ENCODE results near the gene SNRNP27.
"Not testable (repeated sequence)": the region's sequence is repeated elsewhere in the genome, so short reads cannot be mapped to it uniquely, and the experiment has no call there.

SNRNP27 gene

DNA sequence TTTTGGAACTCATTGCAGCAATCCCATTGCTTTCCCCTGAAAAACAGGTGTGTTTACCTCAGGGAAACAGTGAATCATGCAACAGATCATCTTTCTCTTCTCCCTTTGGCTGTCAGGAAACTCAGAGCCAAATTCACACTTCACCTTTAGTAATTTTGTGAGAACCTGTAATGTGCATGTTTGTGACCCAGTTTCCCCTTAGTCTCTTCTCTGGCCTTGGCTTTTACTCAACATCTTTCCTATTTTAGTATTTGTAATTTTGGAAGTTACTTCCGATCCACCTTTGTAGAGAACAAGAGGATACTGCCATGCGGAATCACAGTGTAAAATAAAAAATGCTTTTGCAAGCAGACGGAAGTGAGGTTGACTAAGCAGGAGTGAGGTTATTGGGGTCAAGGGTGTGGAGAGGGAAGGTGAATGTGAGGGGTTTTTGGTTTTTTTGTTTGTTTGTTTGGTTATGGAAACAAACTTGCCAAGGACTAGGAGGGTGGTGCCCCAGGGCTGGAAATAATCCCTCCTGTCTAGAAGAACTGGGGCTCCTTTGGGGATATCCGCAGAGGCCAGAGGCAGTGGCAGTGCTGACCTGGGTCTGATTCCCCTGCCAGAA is 53.7 kb downstream of the SNRNP27 start:
- no peak for DNase-seq

DNA sequence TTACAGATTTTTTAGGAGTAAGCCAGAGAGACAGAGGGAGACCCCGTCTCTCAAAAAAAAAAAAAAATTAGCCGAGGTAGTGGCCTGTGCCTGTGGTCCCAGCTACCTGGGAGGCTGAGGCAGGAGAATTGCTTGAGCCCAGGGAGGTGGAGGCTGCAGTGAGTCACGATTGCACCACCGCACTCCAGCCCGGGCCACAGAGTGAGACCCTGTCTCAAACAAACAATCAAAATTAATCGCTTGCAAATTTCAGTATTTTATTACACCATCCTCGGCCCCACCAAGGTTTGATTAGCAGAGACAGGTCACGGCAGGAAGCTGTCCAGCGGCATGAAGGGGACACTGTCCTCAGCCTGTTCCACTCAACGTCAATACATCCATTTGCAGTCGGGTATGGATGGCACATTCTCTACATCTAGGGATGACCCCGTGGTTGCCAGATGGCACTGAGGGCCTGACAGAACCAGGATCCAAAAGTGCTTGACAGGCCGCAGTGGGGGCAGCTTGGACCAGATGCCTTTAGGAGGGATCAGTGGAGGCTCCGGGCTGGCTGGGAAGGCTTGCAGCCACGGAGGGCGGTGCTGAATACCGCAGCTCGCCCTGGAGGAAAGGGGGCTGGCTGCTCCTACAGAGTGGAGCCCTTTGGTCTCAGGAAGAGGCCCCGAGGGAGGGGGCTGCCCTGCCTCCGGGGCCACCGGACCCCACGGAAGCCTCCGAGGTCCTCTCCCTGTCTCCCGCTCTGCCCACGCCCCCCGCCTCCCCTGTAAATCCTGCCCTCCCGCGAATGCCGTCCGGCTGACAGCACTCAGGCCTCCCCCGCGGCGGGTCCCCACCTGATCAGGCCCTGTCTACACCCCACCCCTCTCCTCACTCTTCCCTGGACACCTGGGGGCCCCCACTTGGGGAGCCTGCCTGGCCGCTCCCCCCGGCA is 54.5 kb downstream of the SNRNP27 start:
- DNase-seq = no peak

DNA sequence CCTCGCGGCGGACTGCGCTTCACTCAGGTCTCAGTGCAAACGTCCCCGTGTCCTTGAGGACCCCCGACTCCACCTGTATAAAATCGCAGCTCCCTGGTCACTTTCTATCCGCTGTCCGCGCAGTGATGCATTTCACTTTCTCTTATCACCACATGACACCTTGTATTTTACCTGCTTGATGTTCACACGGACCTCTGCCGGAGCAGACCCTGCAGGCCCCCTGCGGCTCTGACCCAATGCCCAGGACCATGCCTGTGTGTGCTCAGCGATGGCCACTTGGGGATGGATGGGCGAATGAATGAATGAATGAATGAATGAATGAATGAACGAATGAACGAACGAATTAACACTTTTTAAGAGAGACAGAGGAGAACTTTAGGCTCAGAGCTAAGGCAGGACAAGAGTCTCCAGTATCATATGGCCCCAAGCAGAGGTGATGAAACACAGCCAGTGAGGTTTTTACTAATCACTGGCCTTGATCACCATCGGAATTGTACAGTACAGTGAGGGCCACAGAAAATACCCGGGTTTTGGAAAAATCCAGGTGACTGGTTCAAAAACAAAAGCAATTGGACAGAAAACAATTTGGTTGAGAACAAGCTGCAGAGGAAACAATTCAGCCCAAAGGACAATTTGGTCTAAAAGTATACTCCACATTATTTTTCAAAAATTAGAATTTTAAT is 55.3 kb downstream of the SNRNP27 start:
- no peak for DNase-seq

DNA sequence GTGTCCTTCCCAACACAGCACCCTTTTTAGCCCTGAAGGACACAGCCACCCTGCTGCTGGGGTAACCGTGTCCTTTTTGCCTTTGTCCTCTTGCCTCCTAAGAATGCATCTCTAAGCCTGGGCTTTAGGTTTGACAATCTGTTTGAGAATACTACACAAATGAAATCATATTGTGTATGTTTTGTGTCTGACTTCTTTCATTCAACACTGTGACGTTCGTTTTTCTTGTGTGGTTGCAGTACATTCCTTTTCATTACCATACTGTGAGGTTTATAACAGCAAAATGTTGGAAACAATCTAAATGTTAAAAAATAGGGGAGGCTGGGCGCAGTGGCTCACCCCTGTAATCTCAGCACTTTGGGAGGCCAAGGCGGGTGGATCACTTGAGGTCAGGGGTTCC is 56.5 kb downstream of the SNRNP27 start:
- no peak for DNase-seq

DNA sequence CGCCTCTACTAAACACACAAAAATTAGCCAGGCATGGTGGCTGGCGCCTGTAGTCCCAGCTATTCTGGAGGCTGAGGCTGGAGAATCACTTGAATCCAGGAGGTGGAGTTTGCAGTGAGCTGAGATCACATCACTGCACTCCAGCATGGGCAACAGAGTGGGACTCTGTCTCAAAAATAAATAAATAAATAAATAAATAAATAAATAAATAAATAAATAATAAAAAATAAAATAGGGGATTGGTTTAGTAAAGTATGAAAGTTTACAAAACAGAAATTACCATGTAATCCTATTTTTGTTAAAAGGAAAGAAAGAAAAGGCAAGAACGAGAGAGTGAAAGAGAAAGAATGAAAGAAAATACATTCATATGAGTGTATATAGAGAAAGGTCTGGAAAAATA is 56.9 kb downstream of the SNRNP27 start:
- not testable (repeated sequence) for DNase-seq

DNA sequence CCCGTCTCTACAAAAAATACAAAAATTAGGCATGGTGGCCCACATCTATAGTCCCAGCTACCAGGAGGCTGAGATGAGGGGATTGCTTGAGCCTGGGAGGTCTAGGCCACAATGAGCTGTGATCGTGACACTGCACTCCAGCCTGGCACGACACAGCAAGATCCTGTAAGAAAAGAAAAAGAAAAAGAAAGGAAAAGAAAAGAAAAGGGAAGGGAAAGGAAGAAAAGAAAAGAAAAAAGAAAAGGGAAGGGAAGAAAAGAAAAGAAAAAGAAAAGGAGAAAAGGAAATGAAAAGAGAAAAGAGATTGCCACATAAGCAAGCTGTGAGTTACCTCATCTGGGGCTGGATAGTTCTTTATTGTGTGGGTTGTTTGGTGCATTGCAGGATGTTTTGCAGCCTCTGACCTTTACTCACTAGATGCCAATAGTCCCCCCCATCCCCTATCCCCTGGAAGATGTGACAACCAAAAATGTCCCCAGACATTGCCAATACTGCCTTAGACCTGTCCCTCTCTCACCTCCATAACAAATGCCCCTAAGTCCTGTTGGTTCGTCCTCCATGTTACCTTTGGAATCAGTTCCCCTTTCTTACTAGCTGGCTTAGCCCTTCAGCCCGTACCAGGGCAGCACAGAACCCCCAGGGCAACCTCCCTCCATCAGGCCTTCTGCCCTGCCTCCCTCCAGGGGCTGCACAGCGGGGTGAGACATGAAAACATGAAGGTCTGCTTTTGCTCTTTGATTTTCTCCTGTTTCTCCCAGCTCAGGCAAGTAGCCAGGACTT is 58.8 kb downstream of the SNRNP27 start:
- no peak for DNase-seq

DNA sequence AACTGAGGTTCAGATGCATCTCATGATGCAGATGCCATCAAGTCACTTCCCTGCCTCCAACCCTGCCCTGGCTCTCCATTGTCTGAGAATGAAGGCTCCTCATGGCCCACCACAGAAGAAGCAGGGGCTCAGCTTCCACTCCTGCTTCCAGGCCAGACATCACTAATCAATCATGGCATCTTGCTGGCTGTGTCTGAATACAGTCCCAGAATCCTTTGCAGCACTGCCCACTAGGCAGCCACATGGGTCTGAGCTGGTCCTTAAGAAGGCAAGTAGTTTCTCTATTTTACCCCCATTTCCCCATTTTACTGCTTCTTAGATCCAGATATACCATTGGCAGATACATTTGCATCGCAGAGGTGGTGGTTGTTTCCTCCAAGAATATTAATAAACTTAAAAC is 60.3 kb downstream of the SNRNP27 start:
- DNase-seq = no peak
